ENCODE results near the gene ATP2A3.

The ATP2A3 gene

DNA sequence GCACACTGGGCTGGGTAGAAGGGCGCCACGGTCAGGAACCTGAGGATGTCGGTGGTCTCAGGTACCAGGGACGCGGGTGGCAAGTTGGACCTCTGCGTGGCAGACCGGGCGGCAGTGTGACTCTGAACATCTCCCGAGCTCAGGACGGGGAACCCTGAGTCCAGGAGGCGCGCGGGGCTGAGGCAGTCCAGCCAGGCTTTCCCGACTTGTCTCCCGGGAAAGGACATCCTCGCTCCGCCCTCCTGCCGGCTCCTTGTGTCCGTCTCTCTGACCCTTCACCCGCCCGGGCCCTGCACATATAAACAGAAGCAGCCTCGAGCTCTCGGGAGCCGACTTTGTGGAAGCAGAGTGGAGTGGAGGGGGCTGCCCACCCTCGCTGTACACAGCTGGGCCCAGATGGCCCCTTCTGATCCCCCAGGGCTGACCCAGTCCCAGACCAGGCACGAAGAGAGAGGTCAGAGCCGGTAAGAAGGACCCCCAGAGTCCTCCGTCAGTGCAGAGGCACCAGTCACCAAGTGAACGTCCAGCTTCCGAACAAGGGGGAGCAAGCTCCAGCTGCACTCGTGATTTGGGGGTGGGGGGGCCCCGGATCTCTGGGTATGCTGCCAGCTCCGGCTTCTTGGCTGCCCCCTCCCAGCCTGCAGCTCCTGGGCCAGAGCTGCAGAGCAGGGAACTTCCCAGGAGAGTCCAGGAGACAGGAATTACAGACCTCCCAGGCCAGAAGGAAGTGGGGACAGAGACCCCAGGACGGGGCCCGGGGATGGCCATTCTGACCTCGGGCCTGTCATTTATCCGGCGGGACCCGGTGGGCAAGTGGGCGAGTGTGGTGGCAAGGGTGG, 39.5 kb downstream of the ATP2A3 start:
- DNase-seq: no peak

DNA sequence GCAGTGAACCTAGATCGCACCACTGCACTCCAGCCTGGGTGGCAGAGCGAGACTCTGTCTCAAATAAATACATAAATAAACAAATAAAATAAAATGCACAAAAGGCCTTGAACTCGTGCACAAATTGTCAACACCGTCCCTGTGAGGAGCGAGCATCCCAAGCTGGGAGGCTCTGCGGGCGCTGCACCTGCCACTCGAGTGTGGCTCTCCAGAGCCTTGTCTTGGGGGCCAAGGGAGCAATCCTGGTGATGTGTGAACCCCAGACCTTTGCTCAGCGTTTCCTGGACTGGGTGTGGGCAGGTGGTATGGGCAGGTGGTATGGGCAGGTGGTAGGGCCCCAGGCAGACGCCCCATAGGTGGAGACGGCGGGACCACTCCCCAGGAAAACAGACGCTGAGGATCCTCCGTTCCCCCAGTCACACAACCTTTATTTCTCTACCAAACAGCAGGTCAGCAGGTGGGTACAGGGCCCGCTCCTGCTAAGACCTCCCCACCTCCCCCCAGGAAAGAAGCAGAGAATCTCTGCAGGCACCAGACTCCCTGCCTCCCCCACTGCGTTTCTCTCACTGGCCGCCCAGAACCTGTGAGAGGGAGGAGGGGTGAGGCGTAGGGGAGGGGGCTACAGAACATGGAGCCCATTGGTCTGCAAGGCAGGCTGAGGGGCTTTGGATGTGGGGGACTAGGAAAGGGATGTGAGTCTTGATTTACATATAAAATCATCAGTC, 40.6 kb downstream of the ATP2A3 start:
- no peak for DNase-seq

DNA sequence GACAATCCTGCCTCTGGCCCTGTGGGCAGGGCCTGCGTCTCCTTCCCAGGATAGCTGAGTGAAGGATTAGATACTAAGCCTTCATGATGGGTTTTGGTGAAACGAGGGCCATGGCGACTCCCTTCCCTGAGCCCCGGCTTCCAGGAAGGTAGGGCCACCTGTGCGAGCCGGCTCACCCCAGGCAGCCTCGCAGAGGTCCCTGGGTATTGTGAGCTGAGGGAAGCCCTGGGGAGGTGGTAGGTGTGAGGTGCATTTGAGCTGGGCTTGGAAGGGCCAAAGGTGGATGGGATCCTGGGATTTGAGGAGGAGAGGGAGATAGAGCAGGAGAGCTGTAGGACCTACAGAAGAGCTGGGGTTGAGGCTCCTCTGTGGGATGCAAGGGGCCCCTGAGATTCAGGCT, 41.5 kb downstream of the ATP2A3 start:
- DNase-seq: no peak

DNA sequence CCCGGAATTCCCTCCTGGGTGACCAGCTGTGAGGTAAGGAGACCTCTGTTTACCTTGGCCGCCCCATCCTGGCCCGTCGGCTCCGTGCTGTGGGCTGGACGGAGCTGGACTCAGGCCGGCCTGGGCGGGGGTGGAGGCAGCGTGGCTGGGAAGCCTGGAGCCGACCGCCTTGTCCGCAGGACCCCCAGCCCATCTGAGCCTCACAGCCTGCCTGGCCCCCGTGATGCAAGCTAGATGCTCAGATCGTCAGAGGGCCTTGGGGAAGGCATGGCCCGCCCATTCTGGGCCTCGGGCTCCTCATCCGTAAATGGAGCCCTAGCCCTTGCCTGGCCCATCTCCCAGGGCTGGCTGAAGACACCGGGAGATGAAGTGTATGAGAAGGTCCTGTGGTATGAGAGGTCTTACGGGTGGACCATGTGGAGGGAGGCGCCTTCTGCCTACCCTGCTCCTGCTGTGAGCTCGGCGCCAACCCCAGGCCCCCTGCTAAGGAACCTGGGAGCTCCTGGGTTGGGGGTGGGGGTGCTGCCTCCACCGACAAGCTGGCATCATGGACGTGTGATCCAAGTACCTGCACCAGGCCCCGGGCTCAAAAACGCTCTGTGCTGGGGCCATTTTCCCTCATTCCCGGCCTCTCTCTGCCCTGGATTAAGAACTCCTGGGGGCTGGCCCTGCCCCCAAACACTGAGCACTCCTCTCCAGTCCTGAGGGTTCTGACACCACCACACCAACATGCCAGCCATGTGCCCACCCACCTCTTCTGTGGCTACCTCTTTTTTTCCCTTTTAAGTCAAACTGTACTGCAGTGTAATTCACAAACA, 42.5 kb downstream of the ATP2A3 start:
- no peak for DNase-seq

DNA sequence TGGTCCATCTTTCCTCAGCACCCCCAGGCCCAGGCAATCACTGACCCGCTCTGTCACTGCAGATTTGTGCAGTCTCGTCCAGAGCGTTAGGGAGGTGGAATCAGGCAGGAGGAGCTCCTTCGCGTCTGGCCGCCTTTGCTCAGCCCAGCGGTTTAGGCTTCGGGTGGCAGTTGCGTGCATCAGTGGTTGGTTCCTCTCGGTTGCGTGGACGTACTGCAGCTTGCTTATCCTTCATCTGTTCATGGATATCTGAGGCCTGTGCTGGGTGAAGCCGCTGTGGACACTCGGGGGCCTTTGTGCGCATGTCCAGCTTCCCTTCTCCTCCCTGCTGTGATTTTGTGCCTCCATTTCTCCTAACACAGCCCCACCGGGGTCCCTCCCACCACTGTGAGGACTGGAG, 43.2 kb downstream of the ATP2A3 start:
- DNase-seq: peak; percentile 7

DNA sequence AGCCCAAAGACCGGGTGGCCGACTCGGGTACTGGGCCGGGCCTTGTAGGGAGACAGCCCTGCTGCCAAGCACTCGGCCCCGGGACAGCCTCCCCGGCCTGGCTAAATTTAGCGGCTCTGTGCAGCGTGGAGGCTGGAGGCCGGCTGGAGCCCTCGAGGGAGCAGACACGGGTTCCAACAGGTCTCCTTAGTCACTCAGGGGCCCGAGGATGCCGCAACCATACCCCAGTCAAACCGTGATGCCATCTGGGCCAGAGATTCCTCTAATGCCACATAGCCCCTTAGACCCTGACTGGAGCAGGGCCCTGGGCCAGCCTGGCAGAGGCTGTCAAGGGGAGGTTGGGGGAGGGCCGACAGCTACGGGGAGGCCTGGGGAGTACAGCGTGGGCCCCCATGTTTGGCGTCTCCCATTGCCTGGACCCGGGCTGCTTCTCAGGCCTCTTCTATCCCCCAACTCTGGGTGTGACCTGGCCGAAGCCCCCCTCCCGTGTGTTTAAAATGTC, 45.1 kb downstream of the ATP2A3 start:
- DNase-seq: no peak

DNA sequence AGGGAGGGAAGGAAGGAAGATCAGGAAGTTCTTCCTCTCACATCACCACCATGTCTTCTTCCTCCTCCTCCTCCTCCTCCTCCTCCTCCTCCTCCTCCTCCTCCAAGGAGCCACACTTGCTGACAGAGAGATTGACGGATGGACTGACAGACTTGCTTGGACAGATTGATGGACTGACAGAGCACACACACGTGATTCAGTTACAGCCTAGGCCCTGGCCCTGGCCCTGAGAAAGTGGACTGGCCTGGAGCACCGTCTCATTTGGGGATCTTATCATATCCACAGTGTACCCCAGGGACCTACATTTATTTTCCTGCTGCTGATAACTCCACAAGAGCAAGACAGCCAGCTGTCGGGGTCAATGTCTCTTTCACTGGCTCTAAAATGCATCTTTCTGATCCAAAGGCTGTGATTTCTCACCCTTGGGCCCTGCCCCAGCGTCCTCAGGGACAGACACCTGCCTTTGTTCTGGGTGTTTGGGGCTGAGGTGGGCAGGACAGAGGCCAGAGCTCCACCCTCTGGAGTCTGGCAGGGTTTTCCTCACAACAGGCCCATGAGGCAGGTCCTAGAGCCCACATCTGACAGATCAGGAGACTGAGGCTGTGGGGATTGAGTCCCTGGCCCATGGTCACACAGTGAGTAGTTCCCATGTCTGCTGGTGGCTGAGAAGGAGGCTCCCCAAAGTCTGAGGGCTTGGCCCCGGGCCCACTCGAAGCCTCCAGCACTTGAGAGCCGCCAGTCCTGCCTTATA, 45.7 kb downstream of the ATP2A3 start:
- DNase-seq: no peak

DNA sequence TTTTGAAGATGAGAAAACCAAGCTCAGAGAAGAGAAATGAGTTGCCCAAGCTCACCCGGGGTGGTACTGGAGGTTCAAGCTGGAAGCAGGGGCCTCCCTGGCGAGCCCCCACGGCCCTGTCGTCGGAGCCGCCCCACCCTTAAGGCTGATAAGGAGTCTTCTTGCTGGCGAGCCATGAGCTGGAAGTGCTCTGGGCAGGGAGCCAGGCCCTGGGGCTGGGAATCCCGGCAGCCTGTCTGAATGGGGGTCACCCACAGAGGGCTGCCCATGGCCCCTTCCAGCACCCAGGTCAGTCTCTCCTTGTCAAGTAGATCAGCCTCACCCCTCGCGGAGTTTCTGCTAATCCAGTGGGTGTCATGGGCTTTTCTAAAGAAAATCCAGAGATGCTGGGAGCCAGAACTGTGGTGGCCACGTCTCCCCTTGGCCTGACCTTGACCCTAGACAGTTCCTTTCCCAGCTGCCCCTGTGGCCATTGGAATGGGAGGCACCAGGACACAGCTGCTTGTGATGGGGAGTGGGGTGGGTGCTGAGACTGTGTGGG, 46.8 kb downstream of the ATP2A3 start:
- no peak for DNase-seq

DNA sequence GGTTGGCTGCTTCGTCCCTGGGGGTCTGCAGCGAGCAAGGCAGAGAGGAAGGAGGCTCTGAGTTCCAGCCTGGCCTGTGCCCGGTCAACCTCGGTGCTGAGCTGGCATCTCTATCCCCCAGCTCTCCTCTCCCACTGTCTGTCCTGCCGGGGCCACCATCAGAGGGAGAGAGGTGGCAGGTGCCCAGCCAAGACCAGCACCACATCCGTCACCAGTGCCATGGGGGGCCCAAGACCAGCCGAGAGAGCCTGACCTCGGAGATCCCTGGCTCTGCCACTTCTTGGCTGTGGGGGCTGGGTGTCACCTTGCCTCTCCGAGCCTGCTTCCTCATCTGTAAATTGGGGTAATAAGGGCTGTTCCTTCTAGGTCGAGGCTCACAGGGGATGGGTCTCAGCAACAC, 47.4 kb downstream of the ATP2A3 start:
- no peak for DNase-seq

DNA sequence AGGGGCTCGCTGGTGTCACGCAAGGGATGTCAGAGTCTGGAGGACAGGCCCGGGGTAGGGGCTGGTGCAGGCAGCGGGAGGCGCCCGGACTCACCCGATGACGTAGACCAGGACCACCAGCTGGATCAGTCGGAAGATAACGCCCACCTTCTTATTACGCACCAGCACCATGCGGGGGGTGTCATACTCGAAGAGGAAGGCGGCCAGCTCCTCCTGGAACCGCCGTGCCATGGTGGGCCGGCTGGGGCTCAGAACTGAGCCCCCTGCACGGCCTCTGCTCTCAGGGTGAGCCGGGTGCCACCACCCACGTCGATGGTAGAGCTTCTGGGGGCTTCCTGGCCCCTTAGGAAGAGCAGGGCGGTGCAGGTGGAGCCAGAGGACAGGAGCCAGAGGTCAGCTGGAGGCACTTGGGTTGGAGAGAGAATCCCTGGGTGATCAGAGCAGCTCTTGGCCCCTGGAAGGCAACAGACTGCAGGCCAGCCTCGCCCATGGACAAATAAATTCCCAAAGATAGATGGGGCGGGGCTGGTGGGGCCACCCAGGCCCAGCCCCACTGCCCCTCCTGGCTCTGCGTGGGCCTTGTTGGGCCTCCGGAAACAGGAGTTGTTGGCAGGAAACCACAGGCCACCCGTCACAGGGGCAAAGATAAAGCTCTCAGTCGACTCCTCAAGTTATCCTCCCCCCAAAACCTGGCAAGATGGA, 48.1 kb downstream of the ATP2A3 start, which contains the start of gene P2RX1:
Gene P2RX1 (minus strand): TSS at position 471 of the 702 bp plus-strand sequence. CDS start 240 bp downstream, at position 231.
- DNase-seq: peak; percentile 34

DNA sequence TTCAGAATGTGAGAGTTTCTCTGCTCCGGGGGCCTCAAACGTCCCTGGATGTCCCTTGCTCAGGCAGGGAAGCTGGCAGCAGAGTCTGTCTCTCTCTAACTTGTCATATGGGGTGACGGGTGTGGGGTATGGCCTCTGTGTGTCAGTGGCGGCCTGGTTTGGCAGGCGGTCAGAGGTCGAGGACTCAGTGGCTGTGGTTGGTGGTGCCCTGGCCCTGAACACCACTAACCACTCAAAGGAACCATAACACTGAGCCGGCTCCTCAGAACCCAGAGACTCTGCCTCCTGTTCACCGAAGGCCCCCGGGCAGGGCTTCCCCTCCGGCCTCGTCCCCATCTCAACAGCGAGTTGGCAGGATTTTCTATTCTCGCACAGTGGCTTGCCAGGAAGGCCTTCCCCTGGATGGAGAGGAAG, 48.6 kb downstream of the ATP2A3 start:
- DNase-seq: no peak

DNA sequence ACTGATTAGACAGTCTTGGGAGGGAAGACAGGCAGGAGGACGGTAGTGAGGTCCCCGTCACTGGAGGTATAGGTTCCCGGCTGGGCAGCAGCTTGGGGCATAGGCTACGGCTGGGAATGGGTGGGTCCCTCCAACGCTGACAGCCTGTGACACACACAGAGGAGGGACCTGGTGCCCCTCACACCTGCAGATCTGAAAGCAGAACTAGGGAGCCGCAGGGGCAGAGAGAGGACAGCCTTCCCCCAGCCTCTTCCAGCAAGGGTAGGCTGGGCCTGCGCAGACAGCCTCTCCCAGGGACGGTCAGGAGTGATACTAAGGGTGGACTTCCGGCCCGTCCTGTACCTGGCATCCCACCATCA, 49.9 kb downstream of the ATP2A3 start:
- DNase-seq: peak; percentile 82

DNA sequence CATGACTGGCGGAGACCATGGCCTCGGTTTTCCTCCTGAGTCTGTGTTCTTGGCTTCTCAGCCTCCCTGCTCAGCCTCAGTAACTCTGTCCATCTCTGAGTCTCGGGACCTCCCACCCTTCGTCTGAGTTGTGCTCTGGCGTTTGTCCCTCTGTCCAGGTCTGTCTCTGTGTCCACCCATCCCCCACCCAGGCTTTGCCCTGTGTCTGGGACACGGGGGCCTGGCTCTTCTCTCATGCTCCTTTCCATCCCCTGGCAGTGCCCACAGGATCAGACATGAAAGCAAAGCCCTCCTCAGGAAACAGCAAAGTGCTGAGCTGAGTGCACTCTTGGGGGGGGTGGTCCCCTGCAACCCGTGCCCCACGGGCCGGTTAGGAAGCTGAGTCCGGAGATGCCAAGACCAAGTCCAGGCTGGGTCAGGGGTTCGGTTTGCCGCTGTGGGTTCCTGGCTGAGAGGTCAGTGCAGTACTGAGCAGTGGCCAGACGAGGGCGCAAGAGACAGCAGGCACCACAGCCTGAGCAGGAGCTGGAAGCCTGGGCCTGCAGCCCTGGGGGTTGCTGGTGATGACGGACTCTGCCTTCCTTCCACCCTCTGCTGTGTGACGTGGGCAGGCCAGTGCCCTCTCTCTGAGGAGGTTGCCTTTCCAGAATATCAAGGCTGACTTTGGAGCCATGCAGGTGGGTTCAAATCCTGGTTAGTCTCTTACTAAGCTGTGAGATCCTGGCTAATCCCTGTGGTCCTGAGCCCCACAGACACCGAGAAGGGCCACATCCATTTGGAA, 50.5 kb downstream of the ATP2A3 start:
- DNase-seq: peak; percentile 79

DNA sequence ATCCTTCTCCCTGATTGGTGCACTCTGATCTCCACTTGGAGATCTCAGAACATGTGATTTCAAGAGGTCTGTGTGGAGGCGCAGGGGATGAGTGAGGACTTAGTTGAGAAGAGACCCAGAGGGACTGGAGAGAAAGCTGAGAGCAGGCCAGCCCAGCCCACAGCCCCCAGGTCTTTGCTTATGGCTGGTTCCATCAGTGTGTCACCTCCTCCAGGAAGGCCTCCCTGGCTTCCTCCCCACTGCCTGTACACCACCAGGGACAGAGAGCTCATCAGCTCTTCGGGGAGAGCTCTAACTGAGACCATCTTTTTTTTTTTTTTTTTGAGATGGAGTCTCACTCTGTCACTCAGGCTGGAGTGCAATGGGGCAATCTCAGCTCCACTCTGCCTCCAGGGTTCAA, 51.4 kb downstream of the ATP2A3 start:
- DNase-seq: no peak

DNA sequence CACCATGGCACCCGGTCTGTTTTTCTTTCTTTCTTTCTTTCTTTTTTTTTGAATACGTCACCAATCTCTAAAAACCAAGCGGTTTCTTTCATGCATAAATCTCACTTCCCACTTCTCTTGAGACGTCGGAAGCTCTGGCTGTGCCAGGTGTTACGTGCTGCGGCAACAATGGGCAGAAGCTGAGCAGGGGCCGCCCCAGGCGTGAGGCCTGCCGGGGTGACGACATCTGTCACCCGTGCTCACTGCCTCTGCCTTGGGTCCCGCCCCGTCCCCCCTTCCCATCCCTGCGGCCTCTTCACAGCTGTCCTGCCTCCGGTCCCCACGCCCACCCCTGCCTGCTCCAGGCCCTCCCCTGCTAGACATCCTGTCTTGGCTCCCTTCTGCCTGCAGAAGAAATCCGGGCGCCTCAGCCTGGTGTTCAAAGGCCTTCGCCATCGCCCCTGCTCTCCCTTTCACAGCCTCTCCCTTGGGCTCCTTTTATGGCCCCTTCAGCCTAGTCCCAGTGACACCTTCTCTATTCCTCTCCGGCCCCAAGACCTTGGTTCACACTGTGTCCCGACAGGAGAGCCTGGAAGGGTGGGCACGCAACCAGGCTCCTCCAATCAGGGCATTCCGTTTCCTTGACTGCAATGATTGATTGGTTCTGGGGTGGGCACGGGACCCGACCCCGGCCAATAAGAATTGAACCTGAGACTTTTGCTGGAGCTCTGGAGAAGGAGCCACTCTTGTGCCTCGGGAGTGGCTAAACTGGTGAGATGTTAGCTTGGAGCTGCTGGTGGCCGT, 52.8 kb downstream of the ATP2A3 start:
- peak; percentile 91 for DNase-seq

DNA sequence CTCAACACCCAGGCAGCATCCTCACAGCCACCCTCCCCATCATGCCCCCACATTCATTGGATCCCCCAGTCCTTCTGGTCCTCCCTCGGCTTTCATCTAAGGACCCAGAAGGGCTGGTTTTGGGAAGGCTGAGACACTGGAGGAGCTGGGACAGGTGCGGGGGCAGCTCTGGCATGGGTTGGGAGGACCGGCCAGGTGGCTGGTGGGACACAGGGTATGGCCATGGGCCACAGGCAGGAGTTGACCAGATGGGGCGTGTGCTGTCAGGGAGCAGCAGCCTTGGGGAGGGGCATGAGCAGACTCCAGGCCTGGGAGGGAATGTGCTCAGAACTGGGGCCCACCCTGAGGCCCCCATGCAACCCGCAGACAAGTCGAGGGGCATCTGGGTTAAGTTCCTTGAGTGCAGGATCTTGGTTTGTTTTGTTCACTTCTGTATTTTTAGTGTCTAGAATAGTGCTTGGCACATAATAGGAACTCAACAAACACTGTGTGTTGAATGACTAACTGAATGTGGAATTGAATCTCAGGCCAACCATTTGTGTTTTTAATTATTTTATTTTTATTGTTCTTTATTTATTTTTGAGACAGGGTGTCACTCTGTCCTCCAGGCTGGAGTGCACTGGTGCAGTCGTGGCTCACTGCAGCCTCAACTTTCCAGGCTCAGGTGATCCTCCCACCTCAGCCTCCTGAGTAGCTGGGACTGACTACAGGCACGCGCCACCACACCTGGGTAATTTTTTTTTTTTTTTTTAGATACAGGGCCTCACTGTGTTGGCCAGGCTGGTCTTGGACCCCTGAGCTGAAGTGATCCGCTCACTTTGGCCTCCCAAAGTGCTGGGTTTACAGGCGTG, 53.6 kb downstream of the ATP2A3 start:
- no peak for DNase-seq

DNA sequence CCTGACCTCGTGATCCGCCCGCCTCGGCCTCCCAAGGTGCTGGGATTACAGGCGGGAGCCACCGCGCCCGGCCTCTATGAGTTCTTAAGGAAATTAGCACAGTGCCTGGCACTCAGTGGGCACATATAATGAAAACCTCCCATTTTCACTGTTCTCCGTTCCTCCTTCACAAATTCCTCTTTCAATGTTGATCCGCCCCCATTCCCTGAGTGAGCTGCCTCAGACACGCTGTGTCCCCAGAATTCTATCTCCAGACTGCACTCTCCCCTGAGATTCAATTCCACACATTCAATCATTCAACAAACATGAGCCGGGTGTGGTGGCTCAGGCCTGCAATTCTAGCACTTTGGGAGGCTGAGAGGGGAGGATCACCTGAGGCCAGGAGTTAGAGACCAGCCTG, 55.0 kb downstream of the ATP2A3 start:
- no peak for DNase-seq

DNA sequence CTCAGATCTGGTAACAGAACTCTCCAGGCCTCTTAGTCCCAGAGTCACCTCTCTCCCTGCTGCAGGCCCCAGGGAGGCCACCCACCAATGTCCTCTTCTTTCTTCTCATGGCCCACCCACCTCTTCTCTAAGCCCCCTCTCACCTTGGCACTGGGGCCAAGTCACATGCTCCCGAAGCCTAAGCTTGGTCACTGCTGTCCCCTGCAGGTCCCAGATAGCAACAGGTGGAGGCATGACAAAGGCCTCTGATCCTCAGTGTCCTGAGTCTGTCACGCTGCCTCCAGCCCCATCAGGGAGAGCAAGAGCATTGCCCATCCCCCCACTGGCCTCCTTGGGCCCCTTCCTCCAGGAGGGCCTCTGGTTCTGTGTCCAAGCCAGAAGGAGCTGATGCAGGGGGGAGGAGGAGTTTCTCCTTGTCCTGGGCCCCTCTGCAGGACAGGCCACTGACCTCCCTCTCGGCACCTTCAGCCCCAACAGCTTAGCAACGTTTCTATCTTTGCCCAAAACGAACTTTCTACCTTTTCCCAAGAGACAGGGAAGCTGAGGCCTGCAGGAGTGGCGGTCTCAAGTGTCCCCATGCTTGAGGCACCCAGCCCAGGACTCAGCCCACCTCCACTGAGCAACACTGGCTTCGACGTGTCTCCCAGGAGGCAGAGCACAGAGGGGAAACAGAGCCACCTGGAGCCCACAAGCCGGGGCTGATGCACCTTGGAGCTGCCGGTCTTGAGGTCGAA, 56.6 kb downstream of the ATP2A3 start:
- DNase-seq: no peak
